MG63 (cell line): ENCODE data around the gene IGF1R. TPM values are rescaled to one million over a fixed set of nuclear protein-coding genes. Genes with fewer than 3 reads are reported as not detected.

ENCODE experiments used
- DNase-seq: peaks from one replicate; pipeline ENCODE4 v3.0.0-alpha.2; 2020
- H3K27me3 ChIP-seq: fragments of 250-450 bp; sonication (Bioruptor Pico); 2 replicates; pipeline ENCODE4 v1.5.1; 2020; ENCODE audit warnings: mild to moderate bottlenecking, moderate library complexity
- H3K36me3 ChIP-seq: fragments of 250-450 bp; sonication (Bioruptor Pico); 2 replicates; pipeline ENCODE4 v1.5.1; 2020; ENCODE audit warnings: mild to moderate bottlenecking, moderate library complexity
- H3K4me3 ChIP-seq: fragments of 250-450 bp; sonication (Bioruptor Pico); 2 replicates; pipeline ENCODE4 v1.5.1; 2020; ENCODE audit warnings: mild to moderate bottlenecking, moderate library complexity
- H3K9me3 ChIP-seq: fragments of 250-450 bp; sonication (Bioruptor Pico); 2 replicates; pipeline ENCODE4 v1.5.1; 2020; ENCODE audit warnings: mild to moderate bottlenecking, moderate library complexity
- total RNA-seq: library from RNA; depleted of rRNA; stranded (reverse); fragments of >200 nt; shearing (Covaris generic); gene quantifications from 2 replicates; pipeline ENCODE4 v1.2.3, GENCODE V29; 2014; ENCODE audit warnings: low replicate concordance

Gene IGF1R
- total RNA-seq, 1 experiment from 2014 or later, result 2.5 TPM

DNA sequence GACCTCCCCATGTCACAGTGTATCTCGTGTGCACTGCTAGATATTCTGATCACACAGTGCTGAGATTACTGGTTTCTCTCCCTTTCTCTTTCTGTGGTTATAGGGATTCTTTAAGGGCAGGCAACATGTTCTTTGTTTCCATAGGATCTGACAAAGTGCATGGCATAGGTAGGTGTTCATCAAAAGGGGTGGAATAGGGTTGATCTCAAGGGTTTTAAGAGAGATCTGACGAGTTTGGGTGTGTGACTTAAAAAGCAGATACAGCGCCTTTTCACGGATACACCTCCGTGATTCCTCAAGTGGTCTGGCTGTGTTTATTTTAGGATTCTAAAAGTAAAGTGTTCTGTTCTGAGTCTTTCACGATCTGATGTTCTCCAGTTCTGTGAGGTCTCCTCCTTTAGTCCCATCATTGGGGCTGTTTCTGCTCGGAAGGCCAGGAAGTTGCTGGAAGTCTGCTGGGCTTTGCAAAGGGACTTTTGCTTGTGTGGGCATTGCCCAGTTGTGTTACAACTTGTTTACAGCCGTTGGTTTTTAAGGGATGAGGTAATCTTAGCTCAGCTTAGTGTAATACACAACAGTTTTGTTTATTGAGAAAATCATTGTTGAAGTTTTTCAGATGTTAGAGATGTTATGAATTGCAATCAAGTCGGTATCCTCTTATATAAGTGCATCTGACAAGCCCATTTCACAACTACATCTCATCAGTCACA lies 34.8 kb downstream of the IGF1R start:
- no peak overlapping the region for H3K4me3 ChIP-seq
- no peaks in the 10 kb centered on the region for H3K27me3 ChIP-seq
- no peaks in the 10 kb centered on the region; the same call in 1 of the 2 replicates for H3K36me3 ChIP-seq
- no peaks in the 10 kb centered on the region for H3K9me3 ChIP-seq
- peak; percentile 15 for DNase-seq

GRCh38 chr15:98683831-98684230 lies 35.5 kb downstream of the IGF1R start:
- H3K27me3 ChIP-seq, result no peaks in the 10 kb centered on the region
- no peaks in the 10 kb centered on the region for H3K36me3 ChIP-seq
- no peak overlapping the region for H3K4me3 ChIP-seq
- H3K9me3 ChIP-seq, result no peaks in the 10 kb centered on the region; the same call in 1 of the 2 replicates
- no peak for DNase-seq

DNA sequence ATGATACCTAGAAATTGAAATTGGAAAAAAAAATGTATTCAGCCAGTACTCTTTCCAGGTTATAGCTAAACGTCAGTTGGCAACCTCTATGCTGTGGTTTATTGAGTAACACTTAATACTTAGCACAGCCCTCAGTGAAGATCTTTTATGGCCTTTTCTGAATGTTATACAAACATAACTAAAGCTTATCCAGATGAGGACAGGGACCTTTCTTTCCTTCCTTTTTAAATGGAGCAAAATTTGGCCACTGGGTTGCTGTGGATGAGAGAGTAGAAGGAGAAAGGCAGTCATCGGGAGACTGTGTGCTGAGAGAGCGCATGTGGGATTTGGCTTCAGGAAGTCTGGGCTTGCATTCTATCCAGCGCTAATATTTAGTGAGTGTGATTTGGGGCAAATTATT lies 36.1 kb downstream of the IGF1R start:
- Histone ChIP-seq H3K9me3 (no peaks in the 10 kb centered on the region; the same call in 1 of the 2 replicates), H3K27me3 (no peaks in the 10 kb centered on the region), H3K4me3 (no peak overlapping the region), H3K36me3 (no peaks in the 10 kb centered on the region)
- DNase-seq, result peak; percentile 39

GRCh38 chr15:98684995-98685525 lies 36.7 kb downstream of the IGF1R start:
- Histone ChIP-seq H3K36me3 (no peaks in the 10 kb centered on the region), H3K9me3 (no peaks in the 10 kb centered on the region; the same call in 1 of the 2 replicates), H3K27me3 (no peaks in the 10 kb centered on the region), H3K4me3 (no peak overlapping the region)
- DNase-seq, result no peak

GRCh38 chr15:98686983-98687382 lies 38.6 kb downstream of the IGF1R start:
- Histone ChIP-seq H3K27me3 (no peaks in the 10 kb centered on the region), H3K4me3 (no peak overlapping the region), H3K36me3 (no peaks in the 10 kb centered on the region), H3K9me3 (no peaks in the 10 kb centered on the region; the same call in 1 of the 2 replicates)
- DNase-seq, result no peak

GRCh38 chr15:98689431-98689861 lies 41.1 kb downstream of the IGF1R start:
- Histone ChIP-seq H3K4me3 (no peak overlapping the region), H3K9me3 (no peaks in the 10 kb centered on the region; the same call in 1 of the 2 replicates), H3K36me3 (no peaks in the 10 kb centered on the region), H3K27me3 (no peaks in the 10 kb centered on the region)
- DNase-seq, result peak; percentile 70

DNA sequence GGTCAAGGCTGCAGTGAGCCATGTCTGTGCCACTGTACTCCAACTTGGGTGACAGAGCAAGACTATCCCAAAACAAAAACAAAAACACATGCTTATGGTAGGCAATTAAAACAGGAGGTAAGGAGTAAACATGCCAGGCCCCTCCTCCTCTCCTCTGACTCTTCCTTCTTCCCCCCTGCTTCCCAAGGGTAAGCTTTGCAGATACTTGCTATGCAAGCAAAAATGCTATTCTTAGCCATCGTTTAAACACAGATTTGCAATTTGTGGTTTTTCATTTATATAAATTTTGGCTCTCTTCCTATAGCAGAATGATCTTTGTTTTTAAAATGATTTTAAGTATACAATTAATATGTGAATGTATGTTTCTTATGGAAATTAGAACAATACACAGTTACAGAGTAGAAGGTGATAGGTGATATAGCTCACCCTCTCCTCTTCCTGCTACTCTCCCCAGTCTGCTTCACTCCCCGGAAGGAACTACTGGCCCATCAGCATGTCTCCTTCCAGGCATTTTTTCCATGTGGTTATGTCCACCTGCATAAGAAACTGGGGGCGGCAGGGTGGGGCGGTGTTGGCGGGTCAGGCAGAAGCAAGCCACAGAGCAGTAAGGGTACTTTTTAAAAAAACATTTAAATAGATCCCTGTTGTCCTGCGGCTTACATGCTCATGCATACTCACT lies 42.1 kb downstream of the IGF1R start:
- Histone ChIP-seq H3K9me3 (no peaks in the 10 kb centered on the region; the same call in 1 of the 2 replicates), H3K4me3 (no peak overlapping the region), H3K27me3 (no peaks in the 10 kb centered on the region), H3K36me3 (no peaks in the 10 kb centered on the region)
- no peak for DNase-seq

DNA sequence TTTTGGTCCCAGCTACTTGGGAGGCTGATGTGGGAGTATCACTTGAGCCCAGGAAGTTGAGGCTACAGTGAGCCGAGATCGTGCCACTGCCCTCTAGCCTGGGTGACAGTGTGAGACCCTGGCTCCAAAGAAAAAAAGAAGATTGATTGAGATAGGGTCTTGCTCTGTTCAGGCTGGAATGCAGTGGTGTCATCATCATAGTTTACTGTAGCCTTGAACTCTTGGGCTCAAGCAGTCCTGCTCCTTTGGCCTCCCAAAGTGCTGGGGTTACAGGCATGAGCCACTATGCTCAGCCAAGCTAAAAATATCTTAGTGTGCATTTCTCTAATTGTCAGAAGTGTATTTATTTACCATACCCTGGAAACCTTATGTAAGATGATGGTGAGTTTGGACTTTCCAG lies 43.9 kb downstream of the IGF1R start:
- Histone ChIP-seq H3K27me3 (no peaks in the 10 kb centered on the region), H3K9me3 (no peaks in the 10 kb centered on the region; the same call in 1 of the 2 replicates), H3K4me3 (no peak overlapping the region), H3K36me3 (no peaks in the 10 kb centered on the region)
- DNase-seq, result no peak

DNA sequence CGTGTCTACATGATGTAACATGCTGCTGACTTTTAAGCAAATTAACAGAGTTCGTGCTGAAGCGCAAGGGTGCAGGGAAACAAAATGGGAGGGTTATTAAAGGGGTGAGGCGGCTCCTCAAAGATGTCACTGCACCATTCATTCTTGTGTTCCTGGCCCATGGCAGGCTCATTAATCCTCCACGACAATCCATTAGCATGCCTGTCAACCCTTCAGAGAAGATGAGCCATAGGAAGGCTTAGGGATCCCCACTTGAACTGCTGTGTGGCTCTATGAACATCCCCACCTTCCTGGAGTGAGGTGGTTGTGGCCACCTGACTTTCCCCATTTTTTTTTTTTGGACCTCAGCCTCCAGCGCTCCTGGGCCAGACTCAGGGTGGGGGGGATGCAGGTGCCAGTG lies 45.8 kb downstream of the IGF1R start:
- H3K4me3 ChIP-seq, result no peak overlapping the region
- DNase-seq, result no peak
- no peaks in the 10 kb centered on the region for H3K9me3 ChIP-seq
- no peaks in the 10 kb centered on the region for H3K36me3 ChIP-seq
- H3K27me3 ChIP-seq, result no peaks in the 10 kb centered on the region

GRCh38 chr15:98698792-98699191 lies 50.5 kb downstream of the IGF1R start:
- DNase-seq, result no peak
- H3K36me3 ChIP-seq, result no peaks in the 10 kb centered on the region
- no peak overlapping the region for H3K4me3 ChIP-seq
- H3K9me3 ChIP-seq, result no peaks in the 10 kb centered on the region
- no peaks in the 10 kb centered on the region for H3K27me3 ChIP-seq

GRCh38 chr15:98699591-98700424 lies 51.5 kb downstream of the IGF1R start:
- Histone ChIP-seq H3K9me3 (no peaks in the 10 kb centered on the region), H3K27me3 (no peaks in the 10 kb centered on the region), H3K4me3 (no peak overlapping the region), H3K36me3 (no peaks in the 10 kb centered on the region)
- DNase-seq, result no peak

- H3K36me3 ChIP-seq, result no peaks in the 10 kb centered on the region
- DNase-seq, result no peak
- H3K27me3 ChIP-seq, result no peaks in the 10 kb centered on the region
- no peaks in the 10 kb centered on the region for H3K9me3 ChIP-seq
- H3K4me3 ChIP-seq, result no peak overlapping the region
Observed at GRCh38 chr15:98700519-98700918, 52.2 kb downstream of the IGF1R start.

DNA sequence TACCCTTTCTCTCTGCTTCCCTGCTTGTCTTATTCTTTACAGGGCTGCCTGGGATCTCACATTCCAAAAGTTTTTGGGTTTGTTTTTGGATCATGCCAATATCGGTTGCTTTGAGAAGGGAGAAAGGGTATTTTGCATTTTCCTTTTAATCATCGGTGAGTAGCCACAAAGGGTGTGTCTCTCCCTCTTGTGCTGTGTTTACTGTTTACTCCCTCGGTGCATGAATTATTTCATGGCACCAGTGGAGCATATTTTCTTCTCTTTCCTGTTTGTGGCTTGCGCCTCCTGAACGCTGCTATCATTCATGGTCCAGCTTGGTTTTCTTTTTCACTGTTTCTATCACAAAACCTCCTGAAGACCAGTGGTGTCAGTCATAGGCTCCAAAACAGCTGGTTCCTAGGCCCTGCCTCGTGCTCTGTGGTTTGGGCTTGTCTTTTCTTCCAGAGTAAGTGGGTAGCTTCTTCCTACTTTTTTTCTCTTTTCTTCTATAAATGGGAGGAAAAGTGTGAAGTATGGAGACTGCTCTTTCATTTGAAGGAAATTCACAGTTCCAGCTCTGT lies 54.9 kb downstream of the IGF1R start:
- no peaks in the 10 kb centered on the region for H3K9me3 ChIP-seq
- no peaks in the 10 kb centered on the region for H3K27me3 ChIP-seq
- no peak overlapping the region for H3K4me3 ChIP-seq
- no peak for DNase-seq
- H3K36me3 ChIP-seq, result peaks cover 8% of the 10 kb centered on the region

- no peaks in the 10 kb centered on the region for H3K27me3 ChIP-seq
- DNase-seq, result no peak
- H3K9me3 ChIP-seq, result no peaks in the 10 kb centered on the region
- H3K36me3 ChIP-seq, result peaks cover 13% of the 10 kb centered on the region
- H3K4me3 ChIP-seq, result no peak overlapping the region
Observed at GRCh38 chr15:98705070-98705469, 56.7 kb downstream of the IGF1R start.

DNA sequence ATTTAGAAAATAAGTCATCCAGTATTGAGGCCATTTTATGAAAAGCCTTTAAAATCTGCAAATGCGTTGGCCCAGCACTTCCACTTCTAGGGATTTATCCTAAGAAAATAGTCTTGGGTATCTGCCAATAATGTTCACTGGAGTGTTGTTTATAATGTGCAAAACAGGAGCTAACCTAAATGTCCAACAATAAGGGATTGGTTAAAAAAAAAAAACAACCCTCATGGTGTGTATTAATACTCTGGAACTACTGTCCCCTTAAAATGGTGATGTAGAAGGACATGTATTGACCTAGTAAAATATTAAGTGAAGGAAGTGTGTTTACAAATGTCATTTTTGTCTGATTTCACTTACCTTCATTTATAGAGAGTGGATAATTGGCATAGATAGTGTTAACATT lies 58.0 kb downstream of the IGF1R start:
- H3K27me3 ChIP-seq, result no peaks in the 10 kb centered on the region
- H3K4me3 ChIP-seq, result no peak overlapping the region
- DNase-seq, result no peak

DNA sequence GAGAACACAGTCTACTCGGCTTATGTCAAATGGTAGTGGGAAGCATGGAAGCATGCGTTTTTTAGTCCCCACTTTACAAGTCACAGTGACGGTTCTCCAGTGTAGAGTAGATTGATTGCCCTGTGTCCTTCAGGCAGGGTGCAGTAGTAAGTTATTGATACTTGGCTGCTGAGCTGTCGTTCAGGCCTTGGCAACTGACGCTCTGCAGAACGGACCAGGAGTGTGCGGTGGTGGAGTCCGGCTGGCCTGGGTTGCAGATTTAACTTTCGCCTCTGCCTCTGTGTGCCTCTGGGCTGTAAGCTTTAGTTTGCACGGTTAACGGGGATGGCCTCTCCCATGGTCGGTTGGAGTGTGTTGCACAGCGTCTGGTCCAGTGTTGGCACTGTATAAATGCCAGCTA lies 58.6 kb downstream of the IGF1R start:
- H3K27me3 ChIP-seq, result no peaks in the 10 kb centered on the region
- H3K4me3 ChIP-seq, result no peak overlapping the region
- DNase-seq, result no peak
- peaks cover 26% of the 10 kb centered on the region for H3K36me3 ChIP-seq
- H3K9me3 ChIP-seq, result no peaks in the 10 kb centered on the region

More for the DNA sequence above, 58.0 kb downstream of the IGF1R start:
- Histone ChIP-seq H3K9me3 (no peaks in the 10 kb centered on the region), H3K36me3 (peaks cover 20% of the 10 kb centered on the region)
